Lower leg skin (tissue), 3 donors: ENCODE data around the gene WDR46.

Source experiments
- POLR2A ChIP-seq, 2 donors: fragments of 450-650 bp; IDR thresholded peaks; one replicate each; pipeline ENCODE4 v1.6.1; 2016 to 2017; ENCODE audit warnings: antibody characterized with exemption in 2 of 2, mild to moderate bottlenecking in 1 of 2, moderate library complexity in 1 of 2
- TF ChIP-seq, protein P1 (sequence below), 3 donors: fragments of 450-650 bp; IDR thresholded peaks; one replicate each; pipeline ENCODE4 v1.5.1; 2016; ENCODE audit warnings: antibody characterized with exemption in 3 of 3, mild to moderate bottlenecking in 3 of 3, moderate library complexity in 2 of 3

DNA sequence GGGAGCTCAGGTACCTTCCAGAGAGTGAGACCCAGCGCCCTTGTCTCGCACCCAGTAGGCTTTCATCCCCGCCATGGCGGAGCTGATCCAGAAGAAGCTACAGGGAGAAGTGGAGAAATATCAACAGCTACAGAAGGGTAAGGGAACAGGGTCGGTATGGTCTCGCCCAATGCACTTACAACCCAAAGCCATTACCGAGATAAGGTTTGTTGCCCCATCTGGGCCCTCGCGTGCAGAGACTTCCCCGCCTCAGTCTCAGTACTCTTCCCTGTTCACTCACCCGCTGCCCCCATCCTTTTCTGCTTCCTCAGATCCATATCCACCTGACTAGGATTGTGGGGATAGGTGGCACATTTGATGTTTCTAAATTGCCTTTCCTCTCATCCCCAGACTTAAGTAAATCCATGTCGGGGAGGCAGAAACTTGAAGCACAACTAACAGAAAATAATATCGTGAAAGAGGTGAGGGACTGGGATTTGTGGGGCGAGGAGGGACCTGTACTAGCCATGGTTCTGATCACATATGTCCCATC lies 811 bp upstream of the WDR46 start:
- TF ChIP-seq, protein P1, sequence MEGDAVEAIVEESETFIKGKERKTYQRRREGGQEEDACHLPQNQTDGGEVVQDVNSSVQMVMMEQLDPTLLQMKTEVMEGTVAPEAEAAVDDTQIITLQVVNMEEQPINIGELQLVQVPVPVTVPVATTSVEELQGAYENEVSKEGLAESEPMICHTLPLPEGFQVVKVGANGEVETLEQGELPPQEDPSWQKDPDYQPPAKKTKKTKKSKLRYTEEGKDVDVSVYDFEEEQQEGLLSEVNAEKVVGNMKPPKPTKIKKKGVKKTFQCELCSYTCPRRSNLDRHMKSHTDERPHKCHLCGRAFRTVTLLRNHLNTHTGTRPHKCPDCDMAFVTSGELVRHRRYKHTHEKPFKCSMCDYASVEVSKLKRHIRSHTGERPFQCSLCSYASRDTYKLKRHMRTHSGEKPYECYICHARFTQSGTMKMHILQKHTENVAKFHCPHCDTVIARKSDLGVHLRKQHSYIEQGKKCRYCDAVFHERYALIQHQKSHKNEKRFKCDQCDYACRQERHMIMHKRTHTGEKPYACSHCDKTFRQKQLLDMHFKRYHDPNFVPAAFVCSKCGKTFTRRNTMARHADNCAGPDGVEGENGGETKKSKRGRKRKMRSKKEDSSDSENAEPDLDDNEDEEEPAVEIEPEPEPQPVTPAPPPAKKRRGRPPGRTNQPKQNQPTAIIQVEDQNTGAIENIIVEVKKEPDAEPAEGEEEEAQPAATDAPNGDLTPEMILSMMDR (IDR thresholded peaks at IDR 0.05) = no peak
- no peak for TF ChIP-seq POLR2A (IDR thresholded peaks at IDR 0.05)
